Vagina (tissue), 2 donors: ENCODE data around the gene NELL1. TPM values are rescaled to one million over a fixed set of nuclear protein-coding genes. Genes with fewer than 3 reads are reported as not detected.

Experiments
- DNase-seq, 2 donors: peaks; one replicate each; pipeline ENCODE4 v3.0.0-alpha.2; 2017; ENCODE audit errors: extremely low spot score in 2 of 2
- H3K27ac ChIP-seq: fragments of 200-600 bp; sonication (generic); one replicate; pipeline ENCODE4 v1.5.1; 2019
- H3K27me3 ChIP-seq: fragments of 200-600 bp; sonication (generic); one replicate; pipeline ENCODE4 v1.5.1; 2019
- H3K36me3 ChIP-seq, 2 donors: fragments of 200-600 bp; sonication (generic); one replicate each; pipeline ENCODE4 v1.5.1; 2017 to 2019
- H3K4me1 ChIP-seq: fragments of 200-600 bp; sonication (generic); one replicate; pipeline ENCODE4 v1.5.1; 2019
- H3K4me3 ChIP-seq, 2 donors: fragments of 200-600 bp; sonication (generic); 1 replicate in 1 of 2; 2 replicates in 1 of 2; pipeline ENCODE4 v1.5.1; 2016 to 2019
- H3K9me3 ChIP-seq: fragments of 200-600 bp; sonication (generic); one replicate; pipeline ENCODE4 v1.5.1; 2019
- CTCF ChIP-seq, 3 experiments: fragments of 450-650 bp in 2 of 3; fragments of 200-600 bp in 1 of 3; sonication (generic) in 1 of 3; IDR thresholded peaks; one replicate each; pipeline ENCODE4 v1.5.1; 2017 to 2019; ENCODE audit warnings: antibody characterized with exemption in 3 of 3, mild to moderate bottlenecking in 2 of 3, moderate library complexity in 2 of 3
- POLR2A ChIP-seq, 2 donors: fragments of 450-650 bp; IDR thresholded peaks; one replicate each; pipeline ENCODE4 v1.6.1; 2017; ENCODE audit warnings: antibody characterized with exemption in 2 of 2, mild to moderate bottlenecking in 2 of 2, moderate library complexity in 2 of 2
- POLR2AphosphoS5 ChIP-seq, 2 donors: sonication (generic); formaldehyde crosslinking; IDR thresholded peaks; one replicate each; pipeline ENCODE4 v1.9.0; 2017; ENCODE audit warnings: antibody characterized with exemption in 2 of 2, mild to moderate bottlenecking in 2 of 2, low read depth in 1 of 2; ENCODE audit not compliant: insufficient read depth in 1 of 2
- intact Hi-C: fragments of 100-400 bp; cut with DNase I; formaldehyde crosslinking; loops from one replicate; pipeline ENCODE4 v1.15.1; 2023
- total RNA-seq: library from RNA; depleted of rRNA; stranded (reverse); fragments of >200 nt; gene quantifications from one replicate; pipeline ENCODE4 v1.2.3, GENCODE V29; 2016

NELL1 gene
- total RNA-seq, 1 donor from 2014 or later = 0.49 TPM

GRCh38 chr11:20627026-20627425 lies 42.4 kb upstream of the NELL1 start:
- Histone ChIP-seq H3K4me1 (no peaks in the 10 kb centered on the region), H3K9me3 (no peaks in the 10 kb centered on the region), H3K27ac (no peak overlapping the region), H3K4me3 (no peak overlapping the region), H3K36me3 (no peaks in the 10 kb centered on the region), H3K27me3 (no peaks in the 10 kb centered on the region)
- TF ChIP-seq POLR2AphosphoS5 (IDR thresholded peaks at IDR 0.05; ENCODE audit: insufficient read depth in 1 of 2, low read depth in 1 of 2) = no peak
- no peak for TF ChIP-seq POLR2A (IDR thresholded peaks at IDR 0.05)
- no peak for TF ChIP-seq CTCF (IDR thresholded peaks at IDR 0.05)
- no peak for DNase-seq
- intact Hi-C loops = no loop called here

- no peak overlapping the region for H3K4me3 ChIP-seq
- H3K27ac ChIP-seq = no peak overlapping the region
- intact Hi-C loops = no loop called here
- TF ChIP-seq CTCF (IDR thresholded peaks at IDR 0.05) (no peak), POLR2AphosphoS5 (IDR thresholded peaks at IDR 0.05; ENCODE audit: insufficient read depth in 1 of 2, low read depth in 1 of 2) (no peak), POLR2A (IDR thresholded peaks at IDR 0.05) (no peak)
- H3K27me3 ChIP-seq = no peaks in the 10 kb centered on the region
- no peaks in the 10 kb centered on the region for H3K4me1 ChIP-seq
- H3K36me3 ChIP-seq = no peaks in the 10 kb centered on the region
- no peak for DNase-seq
- no peaks in the 10 kb centered on the region for H3K9me3 ChIP-seq
Measured at GRCh38 chr11:20627701-20628100, 41.7 kb upstream of the NELL1 start.

- intact Hi-C loops = no loop called here
- Histone ChIP-seq H3K9me3 (no peaks in the 10 kb centered on the region), H3K4me3 (no peak overlapping the region), H3K27me3 (no peaks in the 10 kb centered on the region), H3K27ac (no peak overlapping the region), H3K36me3 (no peaks in the 10 kb centered on the region), H3K4me1 (no peaks in the 10 kb centered on the region)
- TF ChIP-seq POLR2A (IDR thresholded peaks at IDR 0.05) = no peak
- no peak for TF ChIP-seq POLR2AphosphoS5 (IDR thresholded peaks at IDR 0.05; ENCODE audit: insufficient read depth in 1 of 2, low read depth in 1 of 2)
- TF ChIP-seq CTCF (IDR thresholded peaks at IDR 0.05) = no peak
- DNase-seq = no peak
Measured at GRCh38 chr11:20631519-20632168, 37.7 kb upstream of the NELL1 start.

- intact Hi-C loops = no loop called here
Measured at GRCh38 chr11:20632169-20632532, 37.2 kb upstream of the NELL1 start.

More at GRCh38 chr11:20632169-20632532, 37.2 kb upstream of the NELL1 start:
- H3K27me3 ChIP-seq = no peaks in the 10 kb centered on the region
- no peak for DNase-seq
- no peak overlapping the region for H3K4me3 ChIP-seq
- H3K9me3 ChIP-seq = no peaks in the 10 kb centered on the region
- H3K36me3 ChIP-seq = no peaks in the 10 kb centered on the region
- H3K4me1 ChIP-seq = no peaks in the 10 kb centered on the region
- H3K27ac ChIP-seq = no peak overlapping the region
- TF ChIP-seq POLR2A (IDR thresholded peaks at IDR 0.05) = no peak
- no peak for TF ChIP-seq POLR2AphosphoS5 (IDR thresholded peaks at IDR 0.05; ENCODE audit: insufficient read depth in 1 of 2, low read depth in 1 of 2)
- no peak for TF ChIP-seq CTCF (IDR thresholded peaks at IDR 0.05)
